ENCODE measurements around the gene TCN2.
"Not testable (repeated sequence)": the region's sequence is repeated elsewhere in the genome, so short reads cannot be mapped to it uniquely, and the experiment has no call there.

The TCN2 gene

DNA sequence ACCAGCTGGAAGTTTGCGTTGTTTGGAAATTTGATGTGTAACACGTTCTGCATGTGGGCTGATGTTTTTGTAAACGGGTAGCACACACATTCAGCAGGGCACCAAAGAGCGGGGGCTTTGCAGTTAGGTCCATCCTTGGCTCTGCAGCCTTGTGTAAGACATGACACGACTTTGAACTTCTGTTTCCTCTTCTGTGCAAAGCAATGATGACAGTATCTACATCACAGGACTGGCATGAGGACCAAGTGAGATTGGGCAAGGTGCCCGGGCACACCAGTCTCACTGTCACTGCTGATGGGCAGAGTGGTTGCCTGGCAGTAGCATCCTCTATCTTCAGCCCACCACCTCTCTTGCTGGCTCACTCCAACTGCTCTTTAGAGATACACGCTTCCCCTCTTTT lies 3.3 kb downstream of the TCN2 start:
- DNase-seq (ENCODE audit: low read depth in 2 of 2), result no peak

DNA sequence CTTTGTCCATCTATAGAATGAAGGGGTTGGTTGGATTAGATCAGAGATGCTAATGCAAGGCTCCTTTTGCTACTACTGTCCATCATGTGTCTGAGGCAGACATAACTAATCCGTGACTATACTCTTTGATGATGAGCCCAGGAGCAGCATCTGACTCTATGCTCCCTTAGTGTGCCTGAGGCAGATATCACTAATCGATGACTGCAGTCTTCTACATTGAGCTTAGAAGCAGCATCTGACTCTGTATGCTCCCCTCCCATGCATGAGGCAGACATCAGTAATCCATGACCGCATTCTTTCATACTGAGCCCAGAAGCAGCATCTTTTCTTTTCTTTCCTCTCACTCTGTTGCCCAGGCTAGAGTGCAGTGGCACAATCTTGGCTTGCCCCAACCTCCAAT lies 4.2 kb downstream of the TCN2 start:
- no peak for DNase-seq (ENCODE audit: low read depth in 2 of 2)

DNA sequence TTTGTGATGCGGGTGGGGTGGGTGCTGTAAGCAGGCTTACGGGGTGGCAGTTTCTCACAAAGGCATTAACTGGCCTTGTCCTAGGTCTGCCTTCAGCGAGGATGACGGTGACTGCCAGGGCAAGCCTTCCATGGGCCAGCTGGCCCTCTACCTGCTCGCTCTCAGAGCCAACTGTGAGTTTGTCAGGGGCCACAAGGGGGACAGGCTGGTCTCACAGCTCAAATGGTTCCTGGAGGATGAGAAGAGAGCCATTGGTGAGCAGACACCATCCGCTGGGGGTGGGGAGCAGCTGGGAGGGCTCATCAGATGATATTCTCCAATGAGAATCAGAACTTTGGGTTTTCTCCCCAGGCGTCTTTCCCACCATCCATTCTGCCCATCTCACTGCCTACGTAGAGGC lies 5.8 kb downstream of the TCN2 start:
- DNase-seq (ENCODE audit: low read depth in 2 of 2), result no peak

DNA sequence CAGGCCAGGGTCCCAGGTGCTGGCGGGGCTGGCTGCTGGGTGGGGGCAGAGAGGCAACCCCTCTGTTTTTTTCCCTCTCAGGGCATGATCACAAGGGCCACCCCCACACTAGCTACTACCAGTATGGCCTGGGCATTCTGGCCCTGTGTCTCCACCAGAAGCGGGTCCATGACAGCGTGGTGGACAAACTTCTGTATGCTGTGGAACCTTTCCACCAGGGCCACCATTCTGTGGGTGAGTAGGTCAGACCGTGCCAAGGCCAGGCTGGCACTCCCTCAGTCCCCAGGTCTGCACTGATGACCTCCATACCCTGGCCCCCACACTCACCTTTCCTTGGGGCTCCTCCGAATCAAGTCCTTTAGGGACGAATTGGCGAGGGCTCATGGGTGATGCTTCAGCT lies 7.3 kb downstream of the TCN2 start:
- DNase-seq (ENCODE audit: low read depth in 2 of 2), result no peak

DNA sequence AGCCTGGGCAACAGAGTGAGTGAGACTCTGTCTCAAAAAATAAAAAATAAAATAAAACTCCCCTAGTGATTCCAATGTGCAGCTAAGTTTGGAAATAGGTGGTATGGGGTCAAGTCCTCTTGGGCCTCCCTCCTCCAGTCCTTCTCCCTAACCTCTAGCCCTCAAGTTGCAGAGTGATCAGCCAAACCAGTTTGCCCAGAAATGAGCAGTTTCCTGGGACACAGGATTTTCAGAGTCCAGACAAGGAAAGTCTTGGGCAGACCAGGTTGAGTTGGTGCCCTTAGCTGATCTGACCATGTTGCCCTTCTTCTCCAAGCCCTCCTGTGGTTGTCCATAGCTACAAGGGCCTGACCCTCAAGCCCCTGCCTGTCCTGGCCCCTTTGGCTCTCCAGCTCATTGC lies 7.9 kb downstream of the TCN2 start:
- no peak for DNase-seq (ENCODE audit: low read depth in 2 of 2)

DNA sequence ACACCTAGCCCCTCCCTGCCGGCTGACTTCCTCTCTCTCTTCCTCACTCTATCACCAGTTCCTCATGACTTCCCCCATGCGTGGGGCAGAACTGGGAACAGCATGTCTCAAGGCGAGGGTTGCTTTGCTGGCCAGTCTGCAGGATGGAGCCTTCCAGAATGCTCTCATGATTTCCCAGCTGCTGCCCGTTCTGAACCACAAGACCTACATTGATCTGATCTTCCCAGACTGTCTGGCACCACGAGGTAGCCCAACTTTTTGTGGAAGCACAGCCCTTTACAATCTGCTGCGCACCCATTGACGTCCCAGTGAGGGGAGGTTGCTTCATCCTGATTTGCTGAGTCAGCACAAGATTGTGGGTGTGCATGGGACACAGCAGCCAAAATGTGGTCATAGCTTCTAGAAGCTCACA lies 8.6 kb downstream of the TCN2 start:
- DNase-seq (ENCODE audit: low read depth in 2 of 2), result no peak

DNA sequence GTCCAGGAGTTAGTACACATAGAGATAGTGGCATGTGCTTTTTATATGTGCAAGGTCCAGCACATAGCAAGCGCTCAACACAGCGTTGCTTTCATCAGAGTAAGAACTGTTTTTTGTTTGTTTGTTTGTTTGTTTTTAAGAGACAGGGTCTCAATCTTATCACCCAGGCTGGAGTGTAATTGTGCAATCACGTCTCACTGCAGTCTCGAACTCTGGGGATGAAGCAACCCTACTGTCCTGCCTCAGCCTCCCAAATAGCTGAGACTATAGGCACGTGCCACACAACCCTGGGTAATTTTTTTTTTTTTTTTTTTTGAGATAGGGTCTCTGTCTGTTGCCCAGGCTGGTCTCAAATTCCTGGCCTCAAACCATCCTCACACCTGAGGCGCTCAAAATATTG lies 10.8 kb downstream of the TCN2 start:
- no peak for DNase-seq (ENCODE audit: low read depth in 2 of 2)

DNA sequence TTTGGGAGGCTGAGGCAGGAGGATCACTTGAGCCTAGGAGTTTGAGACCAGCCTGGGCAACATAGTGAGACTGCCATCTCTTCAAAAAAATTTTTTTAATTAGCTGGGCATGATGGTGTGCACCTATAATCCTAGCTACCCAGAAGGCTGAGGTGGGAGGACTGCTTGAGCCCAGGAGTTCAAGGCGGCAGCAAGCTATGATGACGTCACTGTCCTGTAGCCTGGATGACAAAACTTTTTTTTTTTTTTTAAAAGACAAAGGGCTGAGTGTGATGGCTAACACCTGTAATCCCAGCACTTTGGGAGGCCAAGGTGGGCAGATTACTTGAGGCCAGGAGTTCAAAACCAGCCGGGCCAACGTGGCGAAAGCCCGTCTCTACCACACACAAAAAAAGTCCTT lies 12.9 kb downstream of the TCN2 start:
- not testable (repeated sequence) for DNase-seq (ENCODE audit: low read depth in 2 of 2)

DNA sequence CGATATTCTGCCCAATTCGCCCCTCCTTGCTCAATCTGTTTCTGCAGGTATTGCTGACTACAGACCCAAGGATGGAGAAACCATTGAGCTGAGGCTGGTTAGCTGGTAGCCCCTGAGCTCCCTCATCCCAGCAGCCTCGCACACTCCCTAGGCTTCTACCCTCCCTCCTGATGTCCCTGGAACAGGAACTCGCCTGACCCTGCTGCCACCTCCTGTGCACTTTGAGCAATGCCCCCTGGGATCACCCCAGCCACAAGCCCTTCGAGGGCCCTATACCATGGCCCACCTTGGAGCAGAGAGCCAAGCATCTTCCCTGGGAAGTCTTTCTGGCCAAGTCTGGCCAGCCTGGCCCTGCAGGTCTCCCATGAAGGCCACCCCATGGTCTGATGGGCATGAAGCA lies 19.4 kb downstream of the TCN2 start:
- DNase-seq (ENCODE audit: low read depth in 2 of 2), result no peak

DNA sequence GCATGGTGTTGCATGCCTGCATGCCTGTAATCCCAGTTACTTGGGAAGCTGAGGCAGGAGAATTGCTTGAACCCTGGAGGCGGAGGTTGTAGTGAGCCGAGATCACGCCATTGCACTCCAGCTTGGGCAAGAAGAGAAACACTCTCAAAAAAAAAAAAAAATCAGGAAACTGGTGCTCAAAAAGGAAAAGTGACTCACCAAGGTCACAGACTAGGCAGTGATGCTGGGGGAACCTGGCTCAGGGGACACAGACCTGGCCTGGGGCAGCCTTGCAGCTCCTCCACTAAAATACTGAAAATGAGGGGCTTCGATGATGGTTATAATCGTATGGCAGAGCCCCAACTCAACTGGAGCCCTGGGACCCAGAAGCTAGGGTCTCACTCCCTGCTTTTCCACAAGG lies 20.5 kb downstream of the TCN2 start:
- DNase-seq (ENCODE audit: low read depth in 2 of 2), result no peak

DNA sequence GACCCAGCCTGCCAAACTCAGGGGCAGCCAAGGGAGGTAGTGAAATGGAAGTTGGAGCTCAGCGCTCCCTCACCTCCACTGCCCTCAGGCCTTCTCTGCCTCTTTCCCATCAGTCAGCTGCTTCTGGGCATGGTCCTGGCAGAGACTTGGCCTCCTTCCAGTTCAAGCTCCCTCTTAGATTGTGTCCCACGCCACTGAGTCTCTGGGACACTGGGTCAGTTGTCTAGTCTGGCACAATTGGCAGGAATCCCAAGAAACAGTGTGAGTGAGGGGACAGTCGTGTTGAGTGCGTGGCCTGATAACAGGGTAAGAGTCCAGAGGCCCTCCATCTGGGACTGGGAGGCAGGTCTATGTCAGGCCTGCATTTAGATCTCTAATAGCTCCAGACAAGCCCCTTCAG lies 21.5 kb downstream of the TCN2 start:
- no peak for DNase-seq (ENCODE audit: low read depth in 2 of 2)

DNA sequence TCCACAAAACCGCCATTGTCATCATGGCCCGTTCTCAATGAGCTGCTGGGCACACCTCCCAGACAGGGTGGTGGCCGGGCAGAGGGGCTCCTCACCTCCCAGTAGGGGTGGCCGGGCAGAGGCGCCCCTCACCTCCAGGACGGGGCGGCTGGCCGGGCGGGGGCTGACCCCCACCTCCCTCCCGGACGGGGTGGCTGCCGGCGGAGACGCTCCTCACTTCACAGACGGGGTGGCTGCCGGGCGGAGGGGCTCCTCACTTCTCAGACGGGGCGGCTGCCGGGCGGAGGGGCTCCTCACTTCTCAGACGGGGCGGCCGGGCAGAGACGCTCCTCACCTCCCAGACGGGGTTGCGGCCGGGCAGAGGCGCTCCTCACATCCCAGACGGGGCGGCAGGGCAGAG lies 24.5 kb downstream of the TCN2 start:
- not testable (repeated sequence) for DNase-seq (ENCODE audit: low read depth in 2 of 2)

DNA sequence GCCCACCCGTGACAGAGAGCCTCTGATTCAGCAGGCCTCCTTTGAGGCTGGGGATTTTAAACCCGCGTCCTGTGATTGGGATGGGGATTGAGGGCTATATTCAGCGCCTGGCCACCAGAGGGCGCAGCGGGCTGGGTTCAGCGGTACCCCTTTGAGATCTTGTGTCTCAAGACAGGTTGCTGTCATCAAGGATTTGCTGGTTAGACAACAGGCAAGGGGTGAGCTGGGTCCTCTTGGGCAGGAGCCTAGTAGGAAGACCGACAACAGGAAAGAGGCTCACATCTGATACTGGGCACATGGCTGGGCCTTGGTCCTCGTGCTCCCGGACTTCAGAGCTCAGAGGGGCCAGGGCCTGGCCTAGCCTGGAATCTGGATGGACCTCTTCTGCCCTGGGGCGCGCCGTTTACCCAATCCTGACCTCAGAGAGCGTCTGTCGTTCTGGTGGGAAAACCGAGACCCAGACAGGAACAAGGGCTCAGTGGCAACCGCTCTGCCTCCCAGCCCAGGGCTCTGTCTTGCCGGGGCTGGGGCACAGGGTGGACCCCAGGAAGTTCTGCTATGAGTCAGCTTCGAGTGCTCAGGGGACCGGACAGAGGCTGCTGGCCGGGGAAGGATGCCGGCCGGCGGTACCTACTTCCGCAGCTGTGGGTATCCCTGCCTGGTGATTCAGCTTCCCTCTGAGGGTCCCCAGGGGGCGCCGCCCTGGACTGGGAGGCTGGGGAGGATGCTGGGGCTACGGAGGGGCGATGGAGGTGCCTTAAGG lies 27.7 kb downstream of the TCN2 start:
- peak; percentile 85 to 88 for DNase-seq (ENCODE audit: low read depth in 2 of 2)

DNA sequence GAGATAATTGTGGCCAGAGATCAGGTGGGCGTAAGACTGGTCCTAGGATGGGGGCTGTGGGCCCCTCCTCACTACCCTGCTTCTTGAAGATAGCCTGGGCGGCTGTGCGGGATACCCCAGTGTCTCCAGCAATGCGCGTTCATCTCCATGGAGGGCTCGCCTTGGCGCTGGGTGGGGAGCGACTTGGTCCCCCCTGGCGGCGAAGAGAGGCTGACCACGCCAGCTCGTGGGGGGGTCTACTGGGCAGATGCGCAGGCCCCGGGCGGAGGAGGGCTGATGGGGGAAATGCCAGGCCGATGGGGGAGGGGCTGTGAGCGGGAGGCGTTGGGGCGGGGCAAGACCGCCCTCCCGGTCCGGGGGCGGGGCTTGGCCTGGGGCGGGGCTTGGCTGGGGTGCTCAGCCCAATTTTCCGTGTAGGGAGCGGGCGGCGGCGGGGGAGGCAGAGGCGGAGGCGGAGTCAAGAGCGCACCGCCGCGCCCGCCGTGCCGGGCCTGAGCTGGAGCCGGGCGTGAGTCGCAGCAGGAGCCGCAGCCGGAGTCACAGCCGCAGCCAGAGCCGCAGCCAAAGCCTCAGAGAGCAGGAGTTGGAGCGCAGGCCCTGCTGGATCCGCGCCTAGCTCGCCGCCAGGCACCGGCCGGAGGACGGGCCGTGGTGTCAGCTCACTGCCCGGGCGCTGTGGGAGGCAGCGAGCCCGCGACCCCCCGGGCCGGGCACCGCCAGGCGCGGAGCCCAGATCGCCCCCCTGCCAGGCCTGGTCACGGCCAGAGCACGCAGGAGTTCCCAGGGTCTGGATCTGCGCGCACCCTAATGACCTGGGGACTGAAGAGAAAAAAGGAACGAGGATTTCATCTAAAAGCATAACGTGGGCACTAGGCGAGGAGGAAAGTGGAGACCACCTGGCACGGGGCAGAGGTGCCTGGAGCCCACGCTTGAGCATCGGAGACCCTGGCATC lies 28.6 kb downstream of the TCN2 start, which contains the start of gene SLC35E4:
Gene SLC35E4, plus strand, starts transcription at position 509 of the 953 bp plus-strand sequence. CDS start 670 bp downstream, outside the sequence.
- DNase-seq (ENCODE audit: low read depth in 2 of 2), result peak; percentile 88 to 95

DNA sequence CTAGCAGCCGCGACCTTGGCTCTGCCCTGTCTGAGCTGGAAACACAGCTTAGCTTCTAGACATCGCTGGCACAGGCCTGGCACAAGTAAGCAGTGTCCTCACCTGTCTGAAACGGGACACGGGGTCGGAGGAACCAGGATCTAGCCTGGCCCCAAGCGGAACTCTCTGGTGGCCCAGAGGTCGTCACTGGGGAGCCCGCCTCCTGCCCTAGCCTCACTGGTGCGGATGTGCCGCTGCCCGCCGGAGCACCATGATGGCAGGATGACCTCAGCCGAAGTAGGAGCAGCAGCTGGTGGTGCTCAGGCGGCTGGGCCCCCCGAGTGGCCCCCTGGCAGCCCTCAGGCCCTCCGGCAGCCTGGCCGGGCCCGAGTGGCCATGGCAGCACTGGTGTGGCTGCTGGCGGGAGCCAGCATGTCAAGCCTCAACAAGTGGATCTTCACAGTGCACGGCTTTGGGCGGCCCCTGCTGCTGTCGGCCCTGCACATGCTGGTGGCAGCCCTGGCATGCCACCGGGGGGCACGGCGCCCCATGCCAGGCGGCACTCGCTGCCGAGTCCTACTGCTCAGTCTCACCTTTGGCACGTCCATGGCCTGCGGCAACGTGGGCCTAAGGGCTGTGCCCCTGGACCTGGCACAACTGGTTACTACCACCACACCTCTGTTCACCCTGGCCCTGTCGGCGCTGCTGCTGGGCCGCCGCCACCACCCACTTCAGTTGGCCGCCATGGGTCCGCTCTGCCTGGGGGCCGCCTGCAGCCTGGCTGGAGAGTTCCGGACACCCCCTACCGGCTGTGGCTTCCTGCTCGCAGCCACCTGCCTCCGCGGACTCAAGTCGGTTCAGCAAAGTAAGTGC lies 29.5 kb downstream of the TCN2 start:
- no peak for DNase-seq (ENCODE audit: low read depth in 2 of 2)

DNA sequence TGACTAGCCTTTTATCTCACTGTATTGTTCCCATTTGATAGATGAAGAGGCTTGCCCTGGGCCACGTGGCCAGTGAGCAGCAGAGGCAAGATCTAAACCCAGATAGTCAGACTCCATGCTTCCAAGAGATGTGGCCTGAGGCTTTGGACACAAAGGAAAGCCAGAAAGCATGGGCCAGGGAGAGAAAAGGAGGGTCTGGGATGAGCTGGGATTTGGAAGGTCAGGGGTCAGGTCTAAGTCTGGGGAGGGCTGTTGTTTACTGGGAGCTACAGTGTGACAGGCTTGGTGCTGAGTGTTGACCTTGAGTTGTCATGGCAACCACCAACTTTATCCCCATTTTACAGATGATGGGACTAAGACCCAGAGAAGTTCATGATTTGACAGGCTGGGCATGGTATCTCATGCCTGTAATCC lies 30.7 kb downstream of the TCN2 start:
- no peak for DNase-seq (ENCODE audit: low read depth in 2 of 2)

DNA sequence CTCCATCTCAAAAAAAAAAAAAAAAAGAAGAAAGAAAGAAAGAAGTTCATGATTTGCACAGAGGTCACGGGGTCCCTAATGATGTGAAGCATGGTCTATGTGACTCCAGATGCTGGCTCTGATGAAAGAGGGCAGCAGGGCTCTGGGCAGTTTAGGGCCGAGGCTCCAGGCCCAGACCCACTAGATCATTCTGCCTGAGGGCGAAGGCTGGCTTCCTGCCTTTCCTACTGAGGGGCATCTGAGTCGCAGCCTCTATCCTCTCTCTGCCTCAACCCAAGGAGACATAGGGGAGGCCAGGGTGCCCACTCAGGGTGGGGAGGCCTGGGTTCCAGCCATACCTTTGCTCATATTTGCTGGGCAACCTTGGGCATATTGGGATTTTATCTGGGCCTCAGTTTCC lies 33.4 kb downstream of the TCN2 start:
- no peak for DNase-seq (ENCODE audit: low read depth in 2 of 2)

DNA sequence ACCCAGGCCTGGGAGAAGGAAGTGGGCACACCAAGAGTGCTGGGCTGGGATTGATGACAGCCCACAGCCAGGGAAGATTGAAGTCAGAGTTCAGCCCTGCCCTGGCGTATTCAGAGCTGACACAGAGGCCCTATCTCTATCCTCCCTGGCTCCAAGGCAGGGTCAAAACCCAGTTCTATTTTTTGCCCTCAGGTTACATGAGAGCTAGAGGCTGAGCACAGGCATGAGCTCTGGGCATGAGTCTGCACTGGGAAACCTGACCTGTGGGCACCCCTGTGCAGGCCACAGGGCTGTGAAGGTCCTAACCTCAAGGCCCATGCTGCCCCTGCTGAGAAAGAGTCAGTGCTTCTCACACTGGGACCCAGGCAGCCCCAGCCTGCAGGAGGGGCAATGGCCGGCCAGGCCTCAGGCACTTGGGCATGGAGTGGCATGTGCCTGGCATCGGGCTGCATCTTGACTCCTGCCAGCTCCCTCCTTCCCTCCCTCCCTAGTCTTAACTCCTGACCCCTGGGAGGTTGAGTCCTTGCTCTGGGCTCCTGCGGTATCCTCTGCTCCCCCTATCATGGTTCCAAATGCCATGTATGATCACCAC lies 34.0 kb downstream of the TCN2 start:
- DNase-seq (ENCODE audit: low read depth in 2 of 2), result no peak

DNA sequence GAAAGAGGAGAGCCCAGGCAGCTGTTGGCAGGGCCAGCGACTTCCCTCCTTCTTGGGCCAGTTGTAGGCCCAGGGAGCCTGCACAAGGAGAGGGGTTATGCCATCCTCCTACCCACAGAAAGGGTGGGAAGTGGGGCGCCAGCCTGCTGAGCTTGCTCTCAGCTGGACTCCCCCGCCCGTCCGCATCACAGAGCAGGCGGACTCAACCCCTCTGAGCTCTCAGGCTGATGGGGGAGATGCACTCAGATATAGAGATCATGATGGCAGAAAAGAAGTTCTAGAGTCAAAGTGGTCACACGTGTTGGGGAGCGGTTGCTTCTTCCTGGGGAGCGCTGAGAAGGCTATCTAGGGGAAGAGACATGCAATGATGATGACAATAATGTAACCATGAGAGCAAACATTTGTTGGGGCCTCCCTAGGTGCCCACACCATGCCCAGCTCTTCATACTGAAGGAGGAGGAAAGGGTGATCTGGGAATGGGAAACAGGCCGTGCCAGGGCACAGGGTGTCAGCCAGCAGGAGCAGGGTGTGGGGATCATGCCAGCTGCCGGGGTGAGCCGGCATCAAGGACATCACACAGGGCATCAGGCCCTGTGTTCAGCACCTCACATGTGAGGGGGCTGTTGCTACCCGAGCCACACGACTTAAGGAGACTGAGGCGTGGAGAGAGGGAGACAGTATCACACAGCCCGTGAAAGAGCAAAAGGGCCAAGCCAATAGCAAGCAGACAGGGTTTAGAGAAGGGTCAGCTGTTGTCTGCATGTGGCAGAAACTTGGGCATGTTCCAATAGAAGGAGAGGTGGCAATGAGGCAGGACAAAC lies 36.3 kb downstream of the TCN2 start:
- no peak for DNase-seq (ENCODE audit: low read depth in 2 of 2)

DNA sequence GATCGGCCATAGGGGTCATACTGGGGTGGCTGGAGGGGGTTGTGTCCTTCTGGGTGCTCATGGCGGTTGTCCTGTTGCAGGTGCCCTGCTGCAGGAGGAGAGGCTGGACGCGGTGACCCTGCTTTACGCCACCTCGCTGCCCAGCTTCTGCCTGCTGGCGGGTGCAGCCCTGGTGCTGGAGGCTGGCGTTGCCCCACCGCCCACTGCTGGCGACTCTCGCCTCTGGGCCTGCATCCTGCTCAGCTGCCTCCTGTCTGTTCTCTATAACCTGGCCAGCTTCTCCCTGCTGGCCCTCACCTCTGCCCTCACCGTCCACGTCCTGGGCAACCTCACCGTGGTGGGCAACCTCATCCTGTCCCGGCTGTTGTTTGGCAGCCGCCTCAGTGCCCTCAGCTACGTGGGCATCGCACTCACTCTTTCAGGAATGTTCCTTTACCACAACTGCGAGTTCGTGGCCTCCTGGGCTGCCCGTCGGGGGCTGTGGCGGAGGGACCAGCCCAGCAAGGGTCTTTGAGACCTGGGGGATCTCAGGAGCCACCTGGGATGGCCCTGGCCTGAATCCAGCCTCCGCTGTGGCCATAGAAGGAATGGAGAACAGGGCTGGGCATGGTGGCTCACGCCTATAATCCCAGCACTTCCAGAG lies 39.7 kb downstream of the TCN2 start:
- DNase-seq (ENCODE audit: low read depth in 2 of 2), result no peak
